Astrocyte (in vitro differentiated cells and primary cell): Measurements from ENCODE around the gene SDK1.

Experiments
- CTCF ChIP-seq: IDR thresholded peaks from 2 replicates; pipeline ENCODE4 v1.5.1; 2011; ENCODE audit warnings: low read depth, mild to moderate bottlenecking, inconsistent platforms, low read length, moderate library complexity; ENCODE audit not compliant: insufficient read depth
- EZH2 ChIP-seq: IDR thresholded peaks from 2 replicates; pipeline ENCODE4 v1.6.1; 2012; ENCODE audit warnings: mild to moderate bottlenecking, low read length, inconsistent platforms; ENCODE audit not compliant: insufficient read depth

GRCh38 chr7:3274131-3274530, 26.9 kb upstream of the SDK1 start:
- TF ChIP-seq EZH2 = no peak
- no peak for TF ChIP-seq CTCF
